ENCODE results near the gene ACSS3. TPM values are rescaled to one million over a fixed set of nuclear protein-coding genes. Genes with fewer than 3 reads are reported as not detected.

The ACSS3 gene
- total RNA-seq, 2 experiments from 2014 or later: not detected

- Histone ChIP-seq H3K27ac (ENCODE audit: low read depth in 1 of 2, low read length in 2 of 2) (no peak overlapping the region), H3K9me3 (ENCODE audit: control insufficient read depth in 1 of 2, insufficient read depth in 1 of 2, low read length in 2 of 2) (no peaks in the 10 kb centered on the region), H3K4me1 (ENCODE audit: insufficient read depth, low read length) (no peaks in the 10 kb centered on the region), H3K36me3 (ENCODE audit: insufficient read depth, low read length) (no peaks in the 10 kb centered on the region), H3K4me3 (ENCODE audit: low read length) (no peak overlapping the region), H3K27me3 (ENCODE audit: control insufficient read depth in 1 of 2, insufficient read depth in 2 of 2, low read length in 2 of 2) (no peaks in the 10 kb centered on the region)
- Mint-ChIP-seq H3K27ac (no peak overlapping the region), H3K4me3 (no peak overlapping the region), H3K36me3 (ENCODE audit: low read depth) (no peaks in the 10 kb centered on the region), H3K27me3 (no peaks in the 10 kb centered on the region), H3K4me1 (ENCODE audit: low read depth) (no peaks in the 10 kb centered on the region), H3K9me3 (peaks cover 6% of the 10 kb centered on the region)
- TF ChIP-seq CTCF (IDR thresholded peaks at IDR 0.05): no peak
- intact Hi-C loops (cut with DNase I, micrococcal nuclease): no loop called here
- no peak for DNase-seq
- no peak for ATAC-seq (ENCODE audit: poor library complexity)
- ChIA-PET POLR2A (no interaction called here), CTCF (no interaction called here)
Observed at GRCh38 chr12:81216739-81217138, 138.9 kb downstream of the ACSS3 start.

GRCh38 chr12:81221681-81222080 lies 143.8 kb downstream of the ACSS3 start:
- H3K4me3 ChIP-seq (ENCODE audit: low read length): no peak overlapping the region

GRCh38 chr12:81222846-81223592 lies 145.1 kb downstream of the ACSS3 start:
- H3K4me3 Mint-ChIP-seq: no peak overlapping the region
- H3K36me3 Mint-ChIP-seq (ENCODE audit: low read depth): no peaks in the 10 kb centered on the region
- H3K27ac Mint-ChIP-seq: no peak overlapping the region
- H3K27ac ChIP-seq (ENCODE audit: low read depth in 1 of 2, low read length in 2 of 2): no peak overlapping the region
- intact Hi-C loops (cut with DNase I, micrococcal nuclease): no loop called here
- ChIA-PET POLR2A (no interaction called here), CTCF (no interaction called here)
- H3K4me1 Mint-ChIP-seq (ENCODE audit: low read depth): no peaks in the 10 kb centered on the region
- H3K4me3 ChIP-seq (ENCODE audit: low read length): no peak overlapping the region
- H3K9me3 Mint-ChIP-seq: no peaks in the 10 kb centered on the region
- H3K27me3 Mint-ChIP-seq: no peaks in the 10 kb centered on the region
- DNase-seq: no peak
- TF ChIP-seq CTCF (IDR thresholded peaks at IDR 0.05): no peak
- H3K36me3 ChIP-seq (ENCODE audit: insufficient read depth, low read length): no peaks in the 10 kb centered on the region
- ATAC-seq (ENCODE audit: poor library complexity): no peak
- no peaks in the 10 kb centered on the region for H3K4me1 ChIP-seq (ENCODE audit: insufficient read depth, low read length)
- H3K9me3 ChIP-seq (ENCODE audit: control insufficient read depth in 1 of 2, insufficient read depth in 1 of 2, low read length in 2 of 2): no peaks in the 10 kb centered on the region
- H3K27me3 ChIP-seq (ENCODE audit: control insufficient read depth in 1 of 2, insufficient read depth in 2 of 2, low read length in 2 of 2): no peaks in the 10 kb centered on the region

More at GRCh38 chr12:81221681-81222080, 143.8 kb downstream of the ACSS3 start:
- intact Hi-C loops (cut with DNase I, micrococcal nuclease): no loop called here
- no peak for TF ChIP-seq CTCF (IDR thresholded peaks at IDR 0.05)
- Mint-ChIP-seq H3K27ac (no peak overlapping the region), H3K36me3 (ENCODE audit: low read depth) (no peaks in the 10 kb centered on the region), H3K4me1 (ENCODE audit: low read depth) (no peaks in the 10 kb centered on the region), H3K27me3 (no peaks in the 10 kb centered on the region), H3K4me3 (no peak overlapping the region), H3K9me3 (no peaks in the 10 kb centered on the region)
- DNase-seq (no peak), ATAC-seq (ENCODE audit: poor library complexity) (no peak)
- Histone ChIP-seq H3K9me3 (ENCODE audit: control insufficient read depth in 1 of 2, insufficient read depth in 1 of 2, low read length in 2 of 2) (no peaks in the 10 kb centered on the region), H3K36me3 (ENCODE audit: insufficient read depth, low read length) (no peaks in the 10 kb centered on the region), H3K4me1 (ENCODE audit: insufficient read depth, low read length) (no peaks in the 10 kb centered on the region), H3K27ac (ENCODE audit: low read depth in 1 of 2, low read length in 2 of 2) (no peak overlapping the region), H3K27me3 (ENCODE audit: control insufficient read depth in 1 of 2, insufficient read depth in 2 of 2, low read length in 2 of 2) (no peaks in the 10 kb centered on the region)
- CTCF ChIA-PET: no interaction called here
- POLR2A ChIA-PET: no interaction called here

Measured in CD4-positive, alpha-beta T cell (primary cell).